Astrocyte (in vitro differentiated cells and primary cell): ENCODE data around the gene ALPG.

ENCODE experiments used
- CTCF ChIP-seq: IDR thresholded peaks from 2 replicates; pipeline ENCODE4 v1.5.1; 2011; ENCODE audit warnings: low read depth, mild to moderate bottlenecking, inconsistent platforms, low read length, moderate library complexity; ENCODE audit not compliant: insufficient read depth
- EZH2 ChIP-seq: IDR thresholded peaks from 2 replicates; pipeline ENCODE4 v1.6.1; 2012; ENCODE audit warnings: mild to moderate bottlenecking, low read length, inconsistent platforms; ENCODE audit not compliant: insufficient read depth

DNA sequence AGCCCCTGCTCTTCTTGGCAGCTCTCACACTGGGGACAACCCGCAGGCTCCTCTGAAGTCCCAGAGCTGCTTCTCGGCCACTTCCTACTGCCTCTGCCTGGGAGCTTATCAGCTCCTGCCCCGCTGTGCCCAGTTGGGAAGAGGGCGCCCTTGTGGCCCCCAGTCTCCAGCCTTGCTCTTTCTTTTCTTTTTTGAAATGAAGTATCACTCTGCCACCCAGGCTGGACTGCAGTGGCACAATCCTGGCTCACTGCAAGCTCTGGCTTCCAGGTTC, 28.7 kb downstream of the ALPG start:
- no peak for TF ChIP-seq CTCF
- no peak for TF ChIP-seq EZH2
